Measurements from ENCODE around the gene ESR2.

DNA sequence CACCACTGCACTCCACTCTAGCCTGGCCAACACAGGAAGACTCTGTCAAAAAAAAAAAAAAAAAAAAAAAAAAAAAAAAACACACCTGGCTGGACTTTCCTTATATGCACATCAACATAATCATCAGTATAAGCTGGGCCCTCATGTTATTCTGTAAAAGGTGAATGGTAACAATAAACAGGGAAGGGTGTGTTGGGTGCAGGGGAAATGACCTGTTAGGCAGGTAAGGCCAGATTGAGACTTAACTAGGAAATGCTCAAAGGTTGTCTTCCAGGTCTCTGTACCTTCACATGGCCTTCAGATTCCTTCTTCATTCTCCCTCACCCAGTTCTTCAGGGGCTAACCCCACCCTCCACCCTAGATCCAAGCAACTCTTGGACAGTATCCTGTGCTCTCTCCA lies 47.5 kb downstream of the ESR2 start:
- TF ChIP-seq, protein P1, sequence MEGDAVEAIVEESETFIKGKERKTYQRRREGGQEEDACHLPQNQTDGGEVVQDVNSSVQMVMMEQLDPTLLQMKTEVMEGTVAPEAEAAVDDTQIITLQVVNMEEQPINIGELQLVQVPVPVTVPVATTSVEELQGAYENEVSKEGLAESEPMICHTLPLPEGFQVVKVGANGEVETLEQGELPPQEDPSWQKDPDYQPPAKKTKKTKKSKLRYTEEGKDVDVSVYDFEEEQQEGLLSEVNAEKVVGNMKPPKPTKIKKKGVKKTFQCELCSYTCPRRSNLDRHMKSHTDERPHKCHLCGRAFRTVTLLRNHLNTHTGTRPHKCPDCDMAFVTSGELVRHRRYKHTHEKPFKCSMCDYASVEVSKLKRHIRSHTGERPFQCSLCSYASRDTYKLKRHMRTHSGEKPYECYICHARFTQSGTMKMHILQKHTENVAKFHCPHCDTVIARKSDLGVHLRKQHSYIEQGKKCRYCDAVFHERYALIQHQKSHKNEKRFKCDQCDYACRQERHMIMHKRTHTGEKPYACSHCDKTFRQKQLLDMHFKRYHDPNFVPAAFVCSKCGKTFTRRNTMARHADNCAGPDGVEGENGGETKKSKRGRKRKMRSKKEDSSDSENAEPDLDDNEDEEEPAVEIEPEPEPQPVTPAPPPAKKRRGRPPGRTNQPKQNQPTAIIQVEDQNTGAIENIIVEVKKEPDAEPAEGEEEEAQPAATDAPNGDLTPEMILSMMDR (IDR thresholded peaks at IDR 0.05), result no peak
- no peak for TF ChIP-seq POLR2A (IDR thresholded peaks at IDR 0.05)
